Activated CD4-positive, alpha-beta T cell treated with anti-CD3 and anti-CD28 coated beads, Interleukin-2, amount 50 U/mL, for 4 hours (primary cell): ENCODE results near the gene ATP9B.

Source experiments
- DNase-seq, 2 experiments: peaks; one replicate each; pipeline ENCODE4 v3.0.0-alpha.2; 2020

ATP9B gene

DNA sequence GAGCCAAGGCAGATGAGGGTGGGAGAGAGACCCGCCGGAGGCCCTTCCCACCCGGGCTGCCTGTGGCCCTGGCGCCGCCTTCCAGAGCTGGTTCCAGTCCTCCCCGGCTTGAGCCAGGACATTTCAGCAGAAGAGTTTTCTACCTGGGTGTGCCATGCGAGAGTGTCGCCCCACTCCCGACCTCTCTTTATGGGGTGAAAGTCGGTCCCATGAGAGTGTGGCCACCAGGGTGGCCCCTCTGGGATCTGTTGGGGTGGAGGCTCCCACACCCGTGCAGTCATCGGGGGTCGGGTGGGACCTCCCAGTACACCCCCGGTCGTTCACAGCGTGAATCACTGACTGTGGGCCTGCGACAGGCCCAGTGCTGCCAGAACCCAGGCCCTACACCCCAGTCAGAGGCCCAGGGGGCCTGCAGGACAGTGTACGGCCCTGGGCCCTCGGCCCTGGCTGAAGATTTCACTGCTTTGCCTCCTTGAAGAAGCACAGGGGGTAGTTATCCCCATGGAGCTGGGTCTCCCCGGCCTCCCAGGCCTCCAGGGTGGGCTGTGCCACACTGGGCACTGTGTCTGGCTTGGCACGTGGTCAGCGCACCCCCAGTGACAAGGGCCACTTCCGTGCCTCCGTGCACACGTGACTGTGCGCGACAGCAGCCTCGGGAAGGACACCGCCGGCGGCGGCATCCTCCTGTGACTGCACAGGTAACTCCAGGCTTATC lies 332.5 kb downstream of the ATP9B start:
- no peak for DNase-seq

DNA sequence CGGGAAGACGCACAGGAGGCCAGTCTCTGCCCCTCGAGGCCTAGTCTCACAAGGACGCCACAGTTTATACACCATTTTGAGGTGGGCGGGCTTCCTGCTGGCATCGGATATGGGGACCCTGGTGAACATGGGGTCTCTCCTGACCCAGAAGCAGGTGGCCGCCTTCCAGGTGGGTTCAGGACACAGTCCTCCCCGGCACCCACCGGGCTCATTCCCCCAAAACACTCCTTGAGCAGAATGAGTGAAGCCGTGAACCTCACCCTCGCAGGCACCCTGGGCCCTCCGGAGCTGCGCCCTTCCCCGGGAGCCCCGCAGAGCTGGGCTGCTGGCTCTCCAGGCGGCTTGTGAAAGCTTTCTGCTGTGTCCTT lies 333.0 kb downstream of the ATP9B start:
- no peak for DNase-seq

DNA sequence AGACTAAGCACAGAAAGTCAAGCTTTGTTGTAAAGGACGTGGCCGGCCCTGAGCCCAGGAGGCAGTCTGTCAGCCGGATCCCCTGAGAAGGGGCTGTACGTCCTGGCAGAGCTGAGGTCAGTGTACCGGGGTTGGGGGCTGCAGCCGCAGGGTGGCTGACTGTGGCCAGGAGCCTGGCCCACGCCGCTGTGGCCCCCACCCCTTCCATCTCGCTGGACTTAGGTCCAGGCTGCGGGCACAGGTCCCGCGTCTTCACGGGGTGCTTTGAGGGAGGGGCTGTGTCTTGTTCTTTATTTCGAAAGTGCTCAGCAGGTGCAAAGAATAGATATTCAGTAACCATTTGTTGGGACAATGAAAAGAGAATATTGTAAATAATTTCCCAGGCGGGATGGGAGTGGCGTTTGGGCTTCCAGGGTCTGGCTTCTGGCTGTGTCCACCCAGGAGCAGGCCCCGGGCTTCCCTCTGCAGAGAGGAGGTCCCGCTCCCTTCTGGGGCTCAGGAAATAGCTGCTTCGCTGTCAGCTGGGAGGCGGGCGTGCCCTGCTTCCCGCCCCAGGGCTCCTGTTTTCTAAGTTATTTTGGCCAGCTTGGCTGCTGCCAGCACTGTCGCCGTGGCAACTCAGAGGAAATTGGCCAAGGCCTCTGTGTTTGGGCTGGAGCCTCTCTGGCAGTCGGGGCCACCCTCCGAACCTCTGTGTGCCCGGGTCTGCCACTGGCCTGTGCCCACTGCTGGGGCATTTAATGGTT lies 334.0 kb downstream of the ATP9B start:
- DNase-seq = no peak

DNA sequence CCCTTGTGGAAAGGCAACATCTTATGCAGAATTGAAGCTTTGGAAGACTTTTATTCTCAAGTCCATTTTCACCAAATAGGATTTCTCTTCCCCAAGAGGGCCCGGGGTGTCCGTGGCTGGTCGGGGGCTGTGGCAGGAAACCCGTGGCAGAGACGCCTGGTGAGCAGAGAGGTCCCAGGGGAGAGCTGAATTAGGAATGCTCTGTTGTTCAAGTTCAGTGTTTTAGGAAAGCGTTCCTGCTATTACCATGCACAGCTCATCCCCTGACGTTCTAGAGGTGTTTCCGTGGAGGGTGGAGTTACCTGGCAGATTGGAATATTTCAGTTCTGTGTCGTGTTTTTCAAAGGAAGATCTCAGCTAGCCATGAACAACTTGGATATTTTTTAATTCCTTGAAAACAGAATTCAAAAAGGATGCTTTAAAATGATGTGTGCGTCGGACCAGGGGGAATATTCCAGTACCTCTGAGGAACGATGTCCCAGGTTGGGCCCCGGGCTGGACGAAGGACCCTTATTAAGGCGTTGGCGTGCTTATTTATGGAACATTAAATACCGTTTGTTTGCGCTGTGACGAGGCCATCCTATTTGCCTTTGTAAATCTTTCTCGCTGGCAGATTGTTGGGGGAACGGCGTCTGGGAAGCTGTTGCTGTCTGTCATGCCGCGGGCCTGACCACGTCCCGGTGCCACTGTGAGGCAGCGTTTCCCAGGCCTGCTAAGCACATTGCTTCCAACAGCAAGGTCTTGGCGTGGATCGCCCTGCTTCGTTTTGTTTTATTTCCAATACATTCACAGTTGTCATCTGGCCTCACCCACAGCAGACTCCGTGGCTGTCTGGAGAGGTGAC lies 334.8 kb downstream of the ATP9B start:
- no peak for DNase-seq

DNA sequence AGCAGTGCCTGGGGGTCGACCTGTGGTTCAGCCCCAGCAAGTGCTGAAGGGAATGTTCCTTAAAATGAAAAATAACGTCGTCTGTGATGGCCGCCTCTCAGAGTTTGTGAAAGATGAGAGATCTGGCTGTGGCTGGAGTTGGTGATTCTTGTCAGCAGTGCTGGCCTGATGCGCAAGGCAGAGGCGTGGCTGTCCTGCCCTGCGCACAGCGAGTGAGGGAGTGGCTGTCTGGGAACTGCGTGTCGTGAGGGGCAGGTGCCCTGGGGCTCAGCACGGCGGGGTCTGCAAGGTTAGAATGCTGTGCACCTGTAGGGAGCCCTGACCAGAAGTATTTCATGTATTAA lies 335.3 kb downstream of the ATP9B start:
- no peak for DNase-seq

DNA sequence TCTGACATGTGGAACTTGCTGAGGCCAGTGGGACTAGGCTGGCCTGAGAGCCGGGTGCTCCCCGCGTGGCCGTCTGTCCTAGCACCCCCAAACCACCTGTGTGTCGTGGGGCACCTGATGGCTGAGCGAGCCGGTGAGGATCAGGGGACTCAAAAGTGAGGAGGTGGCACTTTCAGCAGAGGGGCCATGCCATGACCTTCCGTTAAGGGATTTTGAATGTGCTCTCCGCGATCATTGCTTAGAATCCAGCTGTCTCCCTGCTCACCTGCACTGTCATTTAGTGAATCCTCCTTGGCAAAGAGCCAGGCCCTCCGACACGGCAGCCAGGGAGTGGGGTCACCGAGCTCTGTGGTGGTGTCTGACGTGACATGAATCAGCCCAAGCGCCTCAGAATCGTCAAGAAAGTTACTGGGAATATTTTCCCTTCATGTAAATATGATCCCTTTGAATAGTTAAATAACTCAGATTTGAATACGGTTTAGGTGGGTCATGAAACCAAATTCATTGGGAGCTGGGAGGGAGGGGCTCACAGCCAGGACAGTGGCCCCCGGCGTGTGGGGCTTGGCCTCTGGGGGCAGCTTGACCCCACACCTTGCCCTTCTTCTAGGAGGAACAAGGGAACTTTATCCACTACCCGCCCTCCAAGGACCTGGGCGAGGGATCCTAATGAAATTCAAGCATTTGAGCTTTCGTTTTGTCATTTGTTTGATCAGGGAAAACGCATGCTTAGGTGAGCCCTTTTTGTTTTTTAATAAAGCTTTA lies 336.0 kb downstream of the ATP9B start:
- peak in 1 of 2 experiments; percentile 40 for DNase-seq

DNA sequence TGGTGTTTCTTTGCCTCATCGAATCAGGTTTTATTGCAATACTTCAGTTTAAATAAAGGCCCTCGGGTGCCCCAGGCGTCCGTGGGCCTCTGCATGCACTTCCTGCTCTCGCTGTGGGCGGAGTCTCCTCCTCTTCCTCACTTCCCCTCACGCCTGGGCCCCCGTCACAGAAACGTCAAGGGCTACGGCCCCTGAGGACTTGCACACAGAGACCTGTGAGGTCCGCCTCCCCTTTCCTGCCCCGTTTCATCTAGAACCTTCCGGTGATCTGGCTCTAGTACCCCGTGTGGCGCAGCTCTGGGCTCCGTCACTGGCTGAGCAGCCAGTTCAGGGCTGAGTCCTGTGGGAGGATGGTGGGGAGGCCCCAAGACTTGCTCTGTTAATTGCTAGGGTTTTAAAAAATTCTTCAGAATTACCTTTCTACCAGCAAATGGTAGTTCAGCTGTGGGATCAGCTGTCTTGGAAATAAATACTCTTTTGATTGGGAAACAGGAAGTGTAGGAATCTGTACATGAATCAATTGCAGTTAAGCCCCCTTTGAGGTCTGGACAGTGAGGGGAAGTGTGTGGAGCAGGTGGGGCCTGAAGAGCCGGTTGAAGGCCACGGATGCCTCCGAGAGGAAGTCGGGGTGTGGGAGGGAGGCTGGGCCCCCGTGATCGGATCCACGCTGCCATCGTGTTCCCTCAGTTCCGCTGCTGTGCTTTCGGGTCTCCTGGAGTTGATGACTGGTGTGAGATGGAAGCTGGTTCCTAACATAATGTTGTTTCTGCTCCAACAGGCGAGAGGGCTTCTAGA lies 336.8 kb downstream of the ATP9B start:
- peak; percentile 74 to 82 for DNase-seq

DNA sequence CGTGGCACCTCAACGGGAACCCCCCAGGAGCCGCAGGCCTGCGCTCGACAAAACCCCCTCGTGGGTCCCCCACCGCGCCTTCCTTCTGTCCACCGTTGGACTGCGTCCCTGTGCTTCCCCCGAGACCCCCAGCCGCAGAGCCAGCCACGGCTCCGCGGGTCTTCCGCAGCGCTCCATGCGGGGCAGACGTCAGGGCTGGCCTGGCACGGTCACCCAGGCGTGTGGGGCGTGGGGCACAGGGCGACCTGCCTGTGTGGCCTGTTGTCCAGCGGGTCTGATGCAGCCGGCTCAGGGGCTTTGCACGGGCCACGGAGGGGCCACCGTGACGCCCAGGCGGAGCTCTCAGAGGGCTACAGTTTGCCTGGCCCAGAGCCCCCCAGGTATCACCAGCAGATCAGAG lies 337.5 kb downstream of the ATP9B start:
- DNase-seq = no peak

DNA sequence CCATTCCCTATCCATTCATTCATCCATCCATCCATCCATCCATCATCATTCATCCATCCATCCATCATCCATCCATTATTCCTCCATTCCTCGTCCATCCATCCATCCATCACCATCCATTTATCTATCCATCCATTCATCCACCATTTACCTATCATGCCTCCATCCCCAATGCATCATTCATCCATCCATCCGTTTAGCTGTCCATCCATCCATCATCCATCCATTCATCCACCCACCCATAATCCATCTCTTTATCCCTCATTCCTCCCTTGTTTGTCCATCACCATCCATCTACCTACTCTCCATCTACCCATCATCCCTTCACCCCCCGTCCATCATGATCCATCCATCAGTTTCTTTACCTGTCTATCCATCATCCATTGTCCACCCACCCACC lies 340.1 kb downstream of the ATP9B start:
- DNase-seq = no peak

DNA sequence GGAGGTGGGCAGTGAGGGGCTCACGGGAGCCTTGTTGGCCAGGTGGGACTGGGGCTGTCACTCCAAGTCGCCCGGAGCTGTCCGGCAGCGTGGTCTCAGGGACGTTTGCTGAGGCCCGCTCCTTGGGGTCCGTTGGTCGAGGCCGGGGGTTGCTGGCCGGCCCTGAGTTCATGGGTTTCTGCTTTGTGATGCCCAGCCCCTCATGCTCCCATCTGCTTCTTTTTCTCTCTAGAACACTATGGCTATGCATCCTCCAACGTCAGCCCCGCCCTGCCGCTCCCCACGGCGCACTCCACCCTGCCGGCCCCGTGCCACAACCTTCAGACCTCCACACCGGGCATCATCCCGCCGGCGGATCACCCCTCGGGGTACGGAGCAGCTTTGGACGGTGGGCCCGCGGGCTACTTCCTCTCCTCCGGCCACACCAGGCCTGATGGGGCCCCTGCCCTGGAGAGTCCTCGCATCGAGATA lies 341.0 kb downstream of the ATP9B start:
- DNase-seq = no peak

DNA sequence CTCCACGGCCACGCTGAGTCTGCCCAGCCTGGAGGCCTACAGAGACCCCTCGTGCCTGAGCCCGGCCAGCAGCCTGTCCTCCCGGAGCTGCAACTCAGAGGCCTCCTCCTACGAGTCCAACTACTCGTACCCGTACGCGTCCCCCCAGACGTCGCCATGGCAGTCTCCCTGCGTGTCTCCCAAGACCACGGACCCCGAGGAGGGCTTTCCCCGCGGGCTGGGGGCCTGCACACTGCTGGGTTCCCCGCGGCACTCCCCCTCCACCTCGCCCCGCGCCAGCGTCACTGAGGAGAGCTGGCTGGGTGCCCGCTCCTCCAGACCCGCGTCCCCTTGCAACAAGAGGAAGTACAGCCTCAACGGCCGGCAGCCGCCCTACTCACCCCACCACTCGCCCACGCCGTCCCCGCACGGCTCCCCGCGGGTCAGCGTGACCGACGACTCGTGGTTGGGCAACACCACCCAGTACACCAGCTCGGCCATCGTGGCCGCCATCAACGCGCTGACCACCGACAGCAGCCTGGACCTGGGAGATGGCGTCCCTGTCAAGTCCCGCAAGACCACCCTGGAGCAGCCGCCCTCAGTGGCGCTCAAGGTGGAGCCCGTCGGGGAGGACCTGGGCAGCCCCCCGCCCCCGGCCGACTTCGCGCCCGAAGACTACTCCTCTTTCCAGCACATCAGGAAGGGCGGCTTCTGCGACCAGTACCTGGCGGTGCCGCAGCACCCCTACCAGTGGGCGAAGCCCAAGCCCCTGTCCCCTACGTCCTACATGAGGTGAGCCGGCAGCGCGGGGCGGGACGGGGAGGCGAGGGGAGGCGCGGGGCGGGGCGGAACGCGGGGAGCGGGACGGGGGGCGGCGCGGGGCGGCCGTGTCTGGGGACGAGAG lies 341.8 kb downstream of the ATP9B start:
- DNase-seq = no peak

DNA sequence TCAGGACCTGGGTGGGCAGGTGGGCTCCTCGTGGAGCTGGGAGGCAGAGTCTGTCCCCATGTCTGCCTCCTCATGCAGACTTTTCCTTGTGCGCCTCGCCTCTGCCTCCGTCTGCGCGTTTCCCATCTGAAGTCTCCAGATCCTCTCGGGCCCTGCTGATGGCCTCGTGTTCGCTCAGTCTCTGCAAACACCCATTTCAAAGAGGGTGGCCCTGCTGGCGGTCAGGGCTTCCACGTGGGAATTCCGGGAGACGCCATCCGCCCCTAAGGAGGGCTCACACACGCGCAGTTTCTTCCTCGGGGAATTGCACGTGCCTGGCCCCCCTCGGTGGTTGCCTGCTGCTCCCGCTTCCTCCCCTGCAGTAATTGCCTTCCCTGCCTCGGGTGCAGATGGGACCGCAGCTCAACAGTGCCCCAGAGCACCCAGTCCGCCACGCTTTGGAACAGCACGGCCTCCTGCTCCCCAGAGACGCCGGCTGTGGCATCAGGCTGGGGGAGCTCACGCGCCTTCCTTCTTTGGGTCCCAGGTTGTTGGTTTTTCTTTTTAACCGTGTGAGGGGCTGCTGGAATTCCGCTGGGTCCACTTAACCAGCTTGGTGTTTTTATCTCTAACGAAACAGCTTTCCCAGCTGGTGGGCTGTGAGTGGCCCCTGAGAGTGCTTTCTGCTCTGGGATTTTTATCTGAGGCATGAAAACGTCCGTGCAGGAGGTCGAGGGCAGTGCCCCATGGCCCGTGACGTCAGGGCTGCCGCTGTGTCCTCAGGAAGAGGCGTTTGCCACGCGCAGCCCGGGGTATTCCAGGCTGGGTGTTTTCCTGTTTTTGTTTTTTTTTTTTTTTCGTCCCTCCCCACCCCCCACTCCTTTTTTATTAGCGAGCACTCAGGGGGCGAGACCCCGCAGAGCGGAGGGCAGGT lies 342.7 kb downstream of the ATP9B start:
- no peak for DNase-seq

DNA sequence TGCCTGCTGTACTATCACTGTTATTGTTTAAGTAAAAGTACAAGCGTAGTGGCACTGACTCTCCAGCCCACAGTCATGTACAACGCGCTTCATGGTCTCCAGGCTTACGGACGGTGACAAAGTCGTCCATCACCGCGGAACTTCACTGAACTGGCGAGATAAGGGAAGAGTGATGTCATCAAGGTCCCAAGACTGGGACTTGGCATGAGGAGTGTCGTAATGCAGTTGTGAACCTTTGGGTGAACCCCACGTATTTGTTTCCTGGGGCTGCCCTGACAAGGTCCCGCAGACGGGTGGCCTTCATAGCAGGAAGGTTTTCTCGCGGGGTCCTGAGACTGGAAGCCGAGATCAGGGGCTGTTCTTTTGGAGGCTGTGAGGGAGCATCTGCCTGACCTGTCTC lies 343.8 kb downstream of the ATP9B start:
- DNase-seq = no peak

DNA sequence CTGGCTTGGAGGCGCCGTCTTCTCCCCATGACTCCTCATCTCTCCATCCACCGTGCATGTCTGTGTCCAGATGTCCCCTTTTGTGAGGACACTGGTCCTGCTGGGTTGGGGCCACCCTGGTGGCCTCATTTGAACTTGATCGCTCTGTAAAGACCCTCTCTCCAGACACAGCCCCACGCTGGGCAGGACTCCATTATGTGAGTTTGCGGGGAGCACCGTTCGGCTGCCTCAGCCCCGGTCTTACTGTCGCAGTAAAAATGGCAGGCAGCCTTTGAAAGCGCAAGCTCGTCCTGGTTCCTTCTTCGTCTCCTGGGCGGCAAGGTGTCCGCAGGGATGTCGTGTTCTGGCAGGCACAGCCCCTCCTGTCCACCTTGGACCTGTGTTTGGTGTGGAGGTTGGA lies 344.2 kb downstream of the ATP9B start:
- DNase-seq = no peak

DNA sequence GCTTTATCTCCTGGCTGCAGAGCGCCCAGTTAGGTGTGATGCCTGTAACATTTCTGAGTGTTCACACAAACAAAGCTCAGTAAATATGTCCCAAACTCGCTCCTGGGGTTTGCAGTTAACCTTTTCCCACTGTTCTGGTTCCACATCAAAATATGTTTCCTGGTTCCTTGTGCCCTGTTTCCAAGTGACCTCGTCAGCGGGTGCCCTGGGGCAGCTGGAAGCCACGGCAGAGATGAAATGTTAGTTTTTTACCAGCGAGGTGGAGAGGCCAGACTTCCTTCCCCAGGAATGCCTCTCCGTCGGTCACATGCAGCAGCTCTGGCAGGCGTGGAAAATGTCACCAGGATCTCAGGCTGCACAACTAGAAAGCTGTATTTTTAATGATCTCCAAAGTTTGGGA lies 344.7 kb downstream of the ATP9B start:
- no peak for DNase-seq

DNA sequence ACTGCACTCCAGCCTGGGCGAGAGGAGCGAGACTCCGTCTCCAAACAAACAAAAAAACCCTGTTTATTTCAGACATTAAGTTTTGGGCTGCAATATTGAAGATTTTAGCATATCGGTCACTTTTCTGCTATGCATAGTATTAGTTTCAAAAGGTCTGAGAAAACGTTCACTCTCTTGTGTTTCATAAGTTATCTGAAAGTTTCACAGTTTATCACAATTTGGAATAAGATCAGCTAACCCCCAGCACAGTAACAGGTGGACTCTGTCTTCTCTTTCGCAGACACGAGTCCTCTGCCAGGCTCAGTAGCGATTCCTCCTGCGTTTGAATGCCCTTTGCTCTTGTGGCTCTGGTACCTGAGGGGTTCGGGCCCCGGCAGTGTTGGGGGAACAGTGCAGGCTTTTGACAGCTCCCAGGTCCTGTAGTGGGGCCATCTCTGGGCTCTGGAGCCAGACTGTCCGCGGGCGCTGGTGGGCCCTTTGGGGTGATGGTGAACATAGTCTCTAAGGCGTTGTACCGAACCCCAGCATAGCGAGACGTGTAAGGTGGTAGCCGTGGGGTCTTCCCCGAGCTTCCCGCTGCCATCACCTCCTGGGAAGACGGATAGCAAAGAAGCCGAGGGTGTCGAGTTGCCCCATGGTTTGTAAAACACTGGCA lies 347.0 kb downstream of the ATP9B start:
- DNase-seq = no peak

DNA sequence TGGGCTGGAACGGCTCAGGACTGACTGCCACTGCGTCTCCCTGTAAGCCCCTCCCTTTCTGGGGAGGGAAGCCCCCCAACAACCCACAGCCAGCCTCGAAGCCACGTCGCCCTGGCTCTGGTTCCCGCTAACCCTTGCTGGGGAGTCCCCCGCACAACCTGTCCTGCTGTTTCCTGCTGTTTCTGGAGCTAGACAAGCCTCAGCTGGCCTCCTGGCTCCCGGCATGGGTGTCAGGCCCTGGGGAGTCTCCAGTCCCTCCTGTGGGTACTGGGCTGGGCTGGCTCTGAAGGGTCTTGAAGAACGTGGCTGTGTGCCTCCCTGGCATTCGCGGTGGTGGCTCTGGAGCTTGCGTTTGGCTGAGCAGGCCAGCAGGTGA lies 347.5 kb downstream of the ATP9B start:
- no peak for DNase-seq

DNA sequence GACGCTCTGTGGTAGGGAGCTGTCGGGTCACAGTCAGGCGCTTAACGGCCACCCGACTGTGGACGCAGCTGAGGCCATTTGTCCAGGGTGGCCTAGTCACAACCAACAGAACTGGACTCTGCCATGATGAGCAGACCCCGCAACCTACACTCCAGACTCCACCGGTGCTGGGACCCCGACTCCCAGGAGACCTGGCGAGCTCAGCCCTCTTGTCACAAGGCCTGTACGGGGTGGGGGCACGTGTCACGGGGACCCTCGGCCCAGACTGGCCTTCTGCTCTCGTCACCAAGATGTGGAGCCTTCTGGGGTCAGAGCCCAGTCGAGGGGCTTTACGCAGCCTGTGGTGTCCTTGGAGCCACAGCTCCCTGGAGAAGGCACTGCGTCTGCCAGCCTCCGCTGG lies 349.0 kb downstream of the ATP9B start:
- DNase-seq = no peak

DNA sequence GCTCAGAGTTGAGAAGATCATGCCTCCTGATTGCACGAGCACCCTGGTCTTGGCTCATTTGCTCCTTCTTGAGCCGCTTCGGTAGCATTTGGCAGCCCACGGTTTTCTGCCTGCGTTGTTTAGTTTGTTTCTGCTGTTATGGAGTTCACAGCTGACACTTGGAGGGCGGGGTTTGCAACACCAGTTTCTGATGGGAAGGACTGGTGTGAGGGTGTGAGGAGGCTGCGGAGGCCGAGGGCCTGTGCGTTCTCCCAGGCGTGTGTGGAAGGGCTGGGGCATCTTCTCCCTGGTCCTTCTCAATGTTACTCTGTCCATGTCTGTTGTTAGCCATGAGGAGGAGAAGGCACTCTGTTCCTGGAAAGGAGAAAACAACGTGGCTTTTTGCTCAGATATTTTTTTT lies 349.4 kb downstream of the ATP9B start:
- no peak for DNase-seq
